ENCODE results near the gene DDR2.
"Not testable (repeated sequence)": the region's sequence is repeated elsewhere in the genome, so short reads cannot be mapped to it uniquely, and the experiment has no call there.

DDR2 gene

DNA sequence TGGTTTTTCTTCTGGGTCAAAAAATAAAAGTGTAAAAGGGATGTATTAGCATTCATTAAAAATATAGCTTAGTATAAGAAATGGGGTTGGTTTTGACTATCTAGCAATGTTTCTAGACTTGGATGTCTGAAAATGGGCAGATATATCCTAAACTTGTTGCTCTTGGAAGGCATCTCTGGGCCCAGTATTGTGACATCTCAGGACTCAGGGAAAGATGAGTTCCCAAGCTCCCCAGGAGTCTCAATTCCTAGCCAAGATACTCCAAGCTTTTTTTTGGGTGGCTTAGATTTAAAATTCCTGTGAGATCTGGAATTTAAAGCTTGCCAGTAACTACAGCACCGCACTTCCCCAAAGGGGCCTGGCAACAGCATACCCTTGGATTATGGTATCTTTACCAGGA is 146.8 kb downstream of the DDR2 start:
- no peak for DNase-seq (ENCODE audit: low spot score)

DNA sequence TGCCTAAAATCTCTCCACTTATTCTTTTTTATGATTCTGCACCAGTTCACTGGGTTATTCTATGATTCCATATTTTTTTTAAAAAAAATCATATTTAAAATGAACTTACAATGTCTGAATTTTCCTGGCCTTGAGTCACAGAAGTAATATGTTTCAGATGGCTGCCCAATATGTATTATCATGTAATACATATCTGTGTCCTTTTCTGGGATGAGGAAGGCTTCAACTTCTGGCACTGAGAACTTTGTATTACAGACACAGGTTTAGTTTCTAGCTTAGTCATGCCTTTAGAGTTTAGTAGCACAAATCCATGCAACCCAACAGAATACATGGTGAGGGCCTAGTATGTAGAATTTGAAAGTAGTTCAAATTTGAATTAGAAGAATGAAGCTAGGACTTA is 150.4 kb downstream of the DDR2 start:
- DNase-seq (ENCODE audit: low spot score), result no peak

DNA sequence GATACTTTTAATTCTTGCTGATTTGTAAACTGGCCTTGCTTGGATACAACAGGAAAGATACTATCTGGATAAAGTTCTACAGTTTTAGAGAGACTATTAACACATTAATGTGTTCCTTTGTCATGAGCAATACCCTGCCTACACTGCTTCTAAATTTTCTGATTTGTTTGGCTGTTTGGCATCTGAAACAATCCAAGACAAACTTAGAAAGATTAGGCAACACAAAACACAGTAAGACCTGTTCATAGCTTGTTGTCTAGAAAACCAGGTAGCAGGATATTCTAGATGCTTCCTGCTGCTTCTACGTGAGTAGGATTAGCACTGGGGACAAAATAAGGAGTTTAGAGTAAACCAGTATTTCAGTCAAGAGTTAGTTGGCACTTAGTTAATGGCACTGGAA is 152.7 kb downstream of the DDR2 start:
- not testable (repeated sequence) for DNase-seq (ENCODE audit: low spot score)

DNA sequence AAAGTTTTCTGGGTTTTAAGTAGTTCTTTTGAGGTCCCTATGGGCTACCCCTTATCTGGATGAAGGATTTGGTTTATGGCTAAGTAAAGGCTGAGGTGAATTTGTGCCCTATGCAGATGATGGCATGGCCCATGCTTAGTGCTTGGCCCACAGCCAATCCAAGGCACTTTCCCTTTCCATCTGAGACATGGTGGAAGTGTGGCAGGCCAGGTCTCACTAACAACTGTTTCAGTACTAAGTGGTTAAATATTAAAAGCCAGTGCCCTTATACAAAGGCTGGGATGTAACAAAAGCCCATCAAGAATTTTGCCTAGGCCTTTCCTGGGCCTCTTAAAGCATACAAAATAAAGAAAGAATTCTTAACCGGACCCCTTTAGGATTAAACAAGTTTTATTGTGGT is 156.5 kb downstream of the DDR2 start:
- DNase-seq (ENCODE audit: low spot score), result not testable (repeated sequence)

DNA sequence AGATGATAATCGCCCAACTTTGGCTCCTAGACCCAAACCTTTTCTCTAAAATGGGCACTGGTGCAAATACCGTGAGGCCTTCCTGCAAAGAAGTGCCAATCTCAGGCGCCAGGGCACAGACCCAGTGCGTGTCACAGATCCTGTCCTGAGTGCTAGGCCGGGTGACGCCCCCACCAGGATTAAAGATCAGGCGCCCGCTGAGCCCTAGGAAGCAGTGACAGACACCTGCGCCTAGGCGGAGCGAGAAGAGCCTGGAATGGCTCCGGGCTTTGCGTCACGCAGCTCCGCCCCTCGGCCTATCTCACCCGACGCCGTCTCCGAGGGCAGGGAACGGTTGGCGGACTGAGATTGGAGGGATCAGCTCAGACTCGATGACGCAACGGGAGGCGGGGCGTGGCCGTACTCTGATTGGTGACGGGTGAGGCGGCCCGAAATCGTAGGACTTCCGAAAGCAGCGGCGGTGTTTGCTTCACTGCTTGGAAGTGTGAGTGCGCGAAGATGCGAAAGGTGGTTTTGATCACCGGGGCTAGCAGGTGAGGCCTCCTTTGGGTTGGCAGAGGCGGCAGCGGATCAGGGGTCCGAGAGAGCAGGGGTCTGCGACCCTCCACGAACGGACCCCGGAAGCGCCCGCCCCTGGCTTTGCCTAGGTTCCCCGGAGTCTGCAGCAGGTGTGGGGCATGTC is 158.2 kb downstream of the DDR2 start, which contains the start of gene HSD17B7:
Gene HSD17B7, plus strand, starts transcription at position 400 of the 682 bp plus-strand sequence. Its CDS starts 99 bp downstream, at position 499.
- DNase-seq (ENCODE audit: low spot score), result peak; percentile 79

DNA sequence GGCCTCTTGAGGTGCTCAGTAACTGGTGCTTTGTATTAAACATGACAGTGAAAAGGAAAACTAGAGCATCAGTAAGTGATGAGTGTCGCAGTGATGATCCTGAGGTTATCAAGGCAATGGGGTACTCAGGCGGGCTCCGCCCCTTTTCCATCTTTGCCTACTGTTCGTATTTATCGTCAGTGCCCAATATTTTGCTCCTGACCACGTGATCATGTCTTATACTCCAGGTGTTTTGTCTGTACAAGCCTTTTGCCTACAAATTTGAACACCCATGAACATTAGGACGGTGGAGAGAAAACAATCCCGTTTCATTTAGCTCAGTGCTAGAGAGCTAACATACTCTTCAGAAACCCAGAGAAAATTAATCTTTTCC is 158.7 kb downstream of the DDR2 start:
- peak; percentile 42 for DNase-seq (ENCODE audit: low spot score)

DNA sequence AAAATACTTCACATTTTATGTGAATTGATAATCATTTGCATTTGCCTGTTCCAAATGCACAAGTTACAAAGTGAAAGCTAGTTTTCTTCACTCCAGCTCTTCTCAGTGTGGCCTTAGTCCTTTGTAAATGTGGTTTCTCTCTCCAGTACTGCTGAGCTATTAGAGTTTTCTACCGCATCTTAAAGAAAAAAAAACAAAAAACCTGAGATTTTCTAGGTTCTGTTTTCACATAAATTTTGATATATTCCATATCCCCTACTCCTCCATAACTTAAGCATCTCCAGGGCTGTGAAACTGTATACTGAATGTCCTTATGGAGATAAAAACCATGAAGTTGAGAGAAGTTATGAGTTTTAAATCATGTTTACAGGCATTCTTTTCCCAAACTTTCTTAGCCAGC is 162.0 kb downstream of the DDR2 start:
- DNase-seq (ENCODE audit: low spot score), result not testable (repeated sequence)

DNA sequence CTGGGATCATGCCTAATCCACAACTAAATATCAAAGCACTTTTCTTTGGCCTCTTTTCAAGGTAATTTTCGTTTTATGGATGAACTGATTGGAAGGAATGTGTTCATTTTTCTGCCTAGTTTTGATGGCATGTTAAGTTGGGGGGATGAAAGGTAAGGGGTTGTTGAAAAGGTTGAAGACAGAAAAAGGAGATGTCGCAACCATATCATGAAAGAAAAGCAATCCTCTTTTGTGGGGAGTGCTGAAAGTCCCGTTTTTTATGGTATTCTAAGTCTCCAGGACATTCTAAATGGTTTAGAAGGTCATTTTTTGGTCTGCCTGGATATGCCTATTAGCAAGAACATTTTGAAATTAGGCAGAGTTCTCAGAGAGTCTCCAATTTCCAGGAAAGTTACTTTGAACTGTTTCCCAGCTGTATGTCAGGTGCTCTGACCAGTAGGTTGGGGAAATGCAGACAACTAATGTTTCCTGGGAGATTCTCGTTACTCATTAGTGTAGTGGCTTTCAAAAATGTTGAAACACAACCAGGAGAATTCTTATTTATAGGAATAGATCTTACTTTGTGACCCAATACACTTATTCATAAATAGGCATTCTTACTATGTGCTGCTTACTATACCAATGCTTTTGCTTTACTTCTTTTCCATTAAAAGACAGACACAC is 164.5 kb downstream of the DDR2 start:
- not testable (repeated sequence) for DNase-seq (ENCODE audit: low spot score)

DNA sequence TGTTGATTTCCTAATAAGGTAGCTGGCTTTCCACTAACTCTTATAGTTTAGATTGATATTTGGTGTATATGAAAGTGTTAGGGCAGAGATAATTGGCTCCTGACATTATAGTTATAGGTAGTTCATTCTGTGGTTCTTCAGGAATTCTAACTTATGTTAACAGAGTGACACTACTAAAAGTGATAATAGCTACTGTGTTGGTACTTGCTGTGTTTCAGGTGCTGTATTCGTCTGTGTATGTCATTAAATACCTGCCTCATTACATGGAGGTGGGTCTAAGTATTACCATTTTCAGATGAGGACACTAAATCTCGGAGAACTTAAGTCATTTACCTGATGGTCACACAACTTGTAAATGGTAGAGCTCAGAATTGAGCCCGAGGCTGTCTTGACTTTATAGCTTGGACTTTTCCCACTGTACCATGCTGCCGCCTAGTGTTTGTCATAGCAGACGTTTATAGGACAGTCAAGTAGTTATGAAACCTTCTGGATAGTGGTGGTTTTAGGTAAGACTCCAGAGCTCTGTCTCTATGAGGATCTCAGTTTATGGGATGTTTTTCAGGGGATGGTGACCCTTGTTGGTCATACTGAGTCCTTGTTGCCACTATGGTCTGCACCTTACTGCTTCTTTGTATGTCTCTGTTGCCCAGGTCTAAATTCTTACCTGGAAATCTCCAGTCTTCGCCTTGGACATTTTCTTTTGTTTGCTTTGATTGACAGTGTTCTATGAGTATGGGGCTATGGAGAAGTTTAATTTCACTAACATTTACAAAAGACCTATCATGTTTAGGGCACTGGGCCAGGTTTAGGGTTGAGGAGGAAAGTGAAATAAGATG is 167.9 kb downstream of the DDR2 start:
- peak; percentile 70 for DNase-seq (ENCODE audit: low spot score)

DNA sequence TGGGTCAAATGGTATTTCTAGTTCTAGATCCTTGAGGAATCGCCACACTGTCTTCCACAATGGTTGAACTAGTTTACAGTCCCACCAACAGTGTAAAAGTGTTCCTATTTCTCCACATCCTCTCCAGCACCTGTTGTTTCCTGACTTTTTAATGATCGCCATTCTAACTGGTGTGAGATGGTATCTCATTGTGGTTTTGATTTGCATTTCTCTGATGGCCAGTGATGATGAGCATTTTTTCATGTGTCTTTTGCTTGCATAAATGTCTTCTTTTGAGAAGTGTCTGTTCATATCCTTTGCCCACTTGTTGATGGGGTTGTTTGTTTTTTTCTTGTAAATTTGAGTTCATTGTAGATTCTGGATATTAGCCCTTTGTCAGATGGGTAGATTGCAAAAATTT is 175.2 kb downstream of the DDR2 start:
- DNase-seq (ENCODE audit: low spot score), result not testable (repeated sequence)

DNA sequence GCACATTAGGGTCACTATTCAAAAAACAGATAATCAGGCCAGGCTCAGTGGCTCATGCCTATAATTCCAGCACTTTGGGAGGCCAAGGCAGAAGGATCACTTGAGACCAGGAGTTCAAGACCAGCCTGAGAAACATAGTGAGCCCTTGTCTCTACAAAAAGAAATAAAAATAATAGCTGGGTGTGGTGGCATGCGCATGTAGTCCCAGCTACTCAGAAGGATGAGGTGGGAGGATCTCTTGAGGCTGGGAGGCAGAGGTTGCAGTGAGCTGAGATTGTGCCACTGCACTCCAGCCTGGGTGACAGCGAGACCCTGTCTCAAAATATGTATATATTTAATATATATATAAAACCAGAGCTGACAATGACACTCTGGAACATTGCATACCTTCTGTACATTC is 180.1 kb downstream of the DDR2 start:
- DNase-seq (ENCODE audit: low spot score), result not testable (repeated sequence)

DNA sequence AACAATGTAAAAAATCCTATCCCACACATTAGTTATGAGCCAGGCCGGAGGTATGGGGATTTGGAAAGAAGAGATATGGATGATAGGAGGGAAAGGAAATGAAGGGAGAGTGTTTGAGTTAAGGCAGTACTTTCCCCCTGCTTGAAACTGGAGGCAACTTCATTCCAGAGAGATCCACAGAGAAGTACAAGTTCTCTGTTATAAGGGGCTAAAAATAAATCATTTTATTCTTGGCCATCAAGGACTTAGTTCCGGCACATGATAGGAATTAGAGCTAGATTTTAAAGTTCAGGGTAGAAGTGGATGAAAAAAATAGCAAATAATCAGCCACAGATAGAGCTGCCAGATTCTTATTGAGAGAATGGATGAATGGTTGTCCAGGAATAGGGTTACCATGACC is 185.9 kb downstream of the DDR2 start:
- not testable (repeated sequence) for DNase-seq (ENCODE audit: low spot score)

DNA sequence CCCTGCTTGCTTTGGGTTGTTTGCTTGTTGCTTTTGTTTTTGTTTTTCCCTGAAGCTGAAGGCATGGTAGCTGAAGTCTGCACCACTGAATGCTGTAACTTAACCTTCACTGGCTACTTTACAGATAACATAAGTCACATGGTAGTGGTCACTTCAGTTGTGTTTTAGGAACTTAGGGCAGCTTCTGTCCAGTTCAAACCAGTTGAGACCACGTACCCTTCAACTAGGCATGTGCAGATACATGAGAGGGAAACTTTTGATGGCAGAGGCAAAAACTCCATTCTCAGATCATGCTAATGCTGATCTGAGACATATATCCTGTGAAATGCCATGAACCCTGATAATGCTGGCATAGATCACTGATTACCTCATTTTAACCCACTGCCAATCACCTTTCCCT is 186.4 kb downstream of the DDR2 start:
- not testable (repeated sequence) for DNase-seq (ENCODE audit: low spot score)

DNA sequence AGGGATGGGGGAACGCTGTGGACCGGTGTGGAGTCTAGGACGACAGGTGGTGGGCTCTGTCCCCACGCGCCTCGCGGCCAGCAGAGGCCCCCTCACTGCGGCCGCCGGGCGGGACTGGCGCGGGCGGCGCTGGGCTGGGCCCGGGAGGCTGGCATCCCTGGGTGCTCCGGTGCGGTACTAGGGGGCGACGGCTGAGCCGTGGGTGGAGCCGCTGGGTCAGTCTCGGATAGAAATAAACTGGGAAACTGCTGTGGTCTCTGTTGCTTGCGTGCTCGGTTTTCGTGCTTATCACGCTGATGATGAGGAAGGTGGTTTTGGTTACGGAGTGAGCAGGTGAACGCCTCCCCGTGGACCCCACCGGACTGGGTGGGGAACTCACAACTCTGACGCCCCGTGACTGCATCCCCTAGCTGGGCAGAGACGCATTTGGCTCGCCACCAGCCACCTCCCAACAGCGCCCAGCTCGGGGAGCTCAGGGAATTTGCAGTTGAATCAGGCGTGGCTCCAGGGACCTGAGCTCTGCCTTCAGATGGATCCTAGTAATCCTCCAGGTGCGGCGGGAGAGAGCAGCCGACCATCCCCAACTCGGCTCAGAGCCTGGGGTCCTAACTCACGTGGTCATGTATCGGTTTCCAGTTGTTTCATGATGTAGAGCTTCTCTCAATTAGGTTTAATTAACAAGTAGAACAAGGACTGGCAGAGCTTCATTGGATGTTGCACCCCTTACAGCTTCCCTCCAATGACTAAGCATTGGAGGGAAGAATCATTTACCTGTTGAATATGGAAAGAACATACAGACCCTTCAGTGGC is 190.3 kb downstream of the DDR2 start:
- no peak for DNase-seq (ENCODE audit: low spot score)

DNA sequence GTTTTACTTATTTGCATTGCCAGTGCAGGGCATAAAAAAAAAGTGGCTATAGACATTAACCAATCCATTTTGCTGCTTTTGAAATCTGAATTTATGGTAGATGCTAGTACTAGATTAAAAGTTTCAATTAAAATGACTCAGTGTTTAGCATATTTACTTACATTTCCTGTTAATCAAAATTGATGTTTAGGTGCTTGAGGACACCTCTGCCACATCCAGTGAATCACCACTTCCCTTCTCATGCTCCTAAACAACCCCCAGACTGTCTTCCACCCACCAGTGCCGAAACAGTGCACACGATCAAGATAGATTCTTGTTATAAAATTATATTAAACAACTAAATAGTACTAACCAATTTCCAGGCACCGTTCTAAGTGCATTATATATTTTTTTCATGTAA is 191.0 kb downstream of the DDR2 start:
- no peak for DNase-seq (ENCODE audit: low spot score)

DNA sequence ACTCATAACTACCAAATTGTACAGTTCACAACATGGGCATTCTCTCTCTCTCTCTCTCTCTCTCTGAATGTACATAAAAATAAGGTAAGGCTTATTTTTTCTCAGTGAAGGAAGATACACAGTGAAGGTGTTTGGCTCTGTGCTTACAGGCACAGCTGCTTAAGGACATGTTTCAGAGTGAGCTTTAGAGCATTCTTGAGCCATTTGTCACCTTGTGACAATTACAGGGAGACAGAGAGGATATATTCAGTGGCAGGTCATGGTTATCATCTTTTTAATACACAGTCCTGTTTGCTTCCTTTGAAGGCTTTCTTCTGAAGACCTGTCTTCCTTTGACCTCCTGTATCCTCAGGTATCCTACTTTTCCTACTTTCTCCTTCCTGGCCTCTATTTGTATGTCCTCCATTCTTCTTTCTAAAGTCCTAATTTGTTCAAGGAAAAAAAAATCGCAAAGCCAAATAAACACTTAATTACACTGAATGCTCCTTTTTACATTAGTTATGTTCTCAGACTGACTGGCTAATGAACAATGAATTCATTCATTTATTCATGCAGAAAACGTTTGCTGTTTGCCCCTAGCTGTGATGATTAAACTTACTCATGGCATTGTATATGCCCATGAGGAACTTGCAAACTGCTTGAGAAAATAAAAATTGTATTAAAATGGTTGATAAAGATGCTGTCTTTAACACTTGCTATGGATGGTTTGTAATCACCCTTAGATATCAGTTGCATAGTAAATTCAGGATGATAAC is 191.7 kb downstream of the DDR2 start:
- no peak for DNase-seq (ENCODE audit: low spot score)

DNA sequence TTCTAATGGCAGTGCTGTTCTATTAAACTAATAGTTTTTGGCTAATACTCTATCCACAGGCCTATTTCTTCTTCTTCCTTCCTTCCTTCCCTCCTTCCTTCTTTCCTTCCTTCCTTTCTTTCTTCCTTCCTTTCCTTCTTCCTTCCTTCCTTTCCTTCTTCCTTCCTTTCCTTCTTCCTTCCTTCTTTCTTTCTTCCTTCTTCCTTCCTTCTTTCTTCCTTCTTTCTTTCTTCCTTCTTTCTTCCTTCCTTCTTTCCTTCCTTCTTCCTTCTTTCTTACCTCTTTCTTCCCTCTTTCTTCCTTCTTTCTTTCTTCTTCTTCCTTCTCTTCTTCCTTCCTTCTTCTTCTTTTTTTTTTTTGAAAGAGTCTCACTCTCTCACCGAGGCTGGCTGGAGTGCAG is 197.0 kb downstream of the DDR2 start:
- no peak for DNase-seq (ENCODE audit: low spot score)

DNA sequence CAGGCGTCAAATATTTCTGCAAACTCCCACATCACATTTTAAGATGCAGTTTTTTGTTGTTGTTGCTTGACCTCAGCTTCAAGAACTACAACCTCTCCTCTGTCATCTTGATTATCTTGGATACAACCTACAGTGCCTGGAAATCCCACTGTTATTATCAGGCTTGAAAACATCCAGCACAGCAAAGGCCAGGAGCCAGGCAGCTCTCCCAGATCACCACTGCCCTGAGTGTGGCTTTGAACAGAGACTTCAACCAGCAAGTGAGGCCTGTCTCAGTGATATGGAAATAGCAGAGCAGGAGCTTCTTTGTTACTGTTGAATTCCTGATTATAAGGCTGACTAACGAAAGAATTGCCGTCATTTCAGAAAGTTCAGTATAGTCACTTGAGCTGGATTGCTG is 200.2 kb downstream of the DDR2 start:
- DNase-seq (ENCODE audit: low spot score), result no peak

DNA sequence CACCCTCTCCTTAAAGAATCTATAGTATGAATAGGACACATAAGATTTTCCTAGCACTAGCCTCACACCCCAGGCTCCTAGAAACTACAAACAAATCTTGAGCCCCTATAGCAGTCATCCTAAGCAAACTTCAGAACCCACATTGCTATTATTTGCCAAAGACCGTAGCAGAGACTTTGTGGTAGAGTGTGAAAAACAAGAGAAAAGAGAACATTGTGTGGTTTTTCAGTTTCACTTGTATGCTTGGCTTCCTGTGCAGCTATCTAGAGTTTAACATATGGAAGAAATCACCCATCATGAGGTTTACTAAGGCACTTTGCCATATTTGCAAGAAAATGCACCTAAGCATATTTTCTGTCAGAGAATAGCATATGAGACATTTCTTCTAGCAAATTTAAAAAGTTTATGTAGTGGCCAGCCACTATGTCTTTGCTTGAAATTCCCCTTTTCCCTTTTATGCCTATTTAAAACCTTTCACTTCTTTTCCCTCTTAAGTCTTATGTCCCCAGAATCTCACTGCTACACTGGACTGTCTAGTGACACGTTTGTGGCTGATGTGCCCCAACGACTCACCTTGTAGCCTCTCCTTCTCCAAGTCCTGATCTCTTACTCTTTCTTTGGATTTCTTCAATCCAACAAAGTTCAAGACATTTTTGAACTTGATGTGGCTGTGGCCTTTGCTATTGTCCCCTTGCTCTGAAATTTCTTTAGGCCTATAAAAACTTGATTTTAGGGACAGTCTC is 203.1 kb downstream of the DDR2 start:
- no peak for DNase-seq (ENCODE audit: low spot score)
